ENCODE results near the gene NSUN3.

NSUN3 gene

DNA sequence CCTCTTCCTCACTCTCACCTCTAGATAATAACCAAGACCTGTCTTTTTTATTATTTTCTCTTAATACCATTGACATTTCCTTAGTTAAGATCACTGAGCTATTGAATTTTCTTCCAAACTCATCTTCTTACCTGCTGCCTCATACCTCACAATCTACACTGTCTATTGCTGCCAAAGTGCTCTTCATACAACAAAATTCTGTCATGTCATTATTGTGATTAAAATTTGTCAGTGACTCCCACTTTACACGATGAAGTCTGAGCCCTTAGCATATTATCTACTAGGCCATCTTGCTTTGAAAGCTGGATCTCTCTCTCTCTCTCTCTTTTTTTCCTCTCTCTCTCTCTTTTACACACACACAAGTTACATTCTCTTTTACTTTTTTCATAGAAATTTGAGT lies 73.3 kb downstream of the NSUN3 start:
- Mint-ChIP-seq H3K27ac (no peak overlapping the region), H3K4me1 (ENCODE audit: low read depth) (no peaks in the 10 kb centered on the region), H3K27me3 (peaks cover 1% of the 10 kb centered on the region), H3K36me3 (no peaks in the 10 kb centered on the region), H3K9me3 (ENCODE audit: low read depth) (peaks cover 4% of the 10 kb centered on the region), H3K4me3 (no peak overlapping the region)

DNA sequence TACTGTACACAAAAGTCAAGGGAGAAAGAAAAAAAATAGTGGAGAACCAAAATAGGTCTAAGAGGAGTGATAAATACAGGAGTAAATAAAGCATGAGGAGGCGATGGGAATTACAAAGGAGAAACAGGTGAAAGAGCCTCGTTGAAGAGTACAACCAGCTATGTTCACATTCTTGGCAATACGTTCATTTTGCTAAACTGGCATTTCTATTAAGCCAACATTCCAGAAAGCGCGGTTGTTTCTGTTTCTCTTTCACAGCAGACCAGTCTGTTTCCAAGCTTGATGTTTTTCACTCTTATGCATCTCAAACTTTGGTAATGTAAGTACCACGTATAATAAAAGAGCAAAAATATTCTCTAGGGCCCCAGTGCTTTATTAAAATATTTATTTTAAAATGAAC lies 74.5 kb downstream of the NSUN3 start:
- Mint-ChIP-seq H3K36me3 (no peaks in the 10 kb centered on the region), H3K27ac (no peak overlapping the region), H3K27me3 (peaks cover 1% of the 10 kb centered on the region), H3K4me3 (no peak overlapping the region), H3K9me3 (ENCODE audit: low read depth) (peaks cover 4% of the 10 kb centered on the region), H3K4me1 (ENCODE audit: low read depth) (no peaks in the 10 kb centered on the region)

DNA sequence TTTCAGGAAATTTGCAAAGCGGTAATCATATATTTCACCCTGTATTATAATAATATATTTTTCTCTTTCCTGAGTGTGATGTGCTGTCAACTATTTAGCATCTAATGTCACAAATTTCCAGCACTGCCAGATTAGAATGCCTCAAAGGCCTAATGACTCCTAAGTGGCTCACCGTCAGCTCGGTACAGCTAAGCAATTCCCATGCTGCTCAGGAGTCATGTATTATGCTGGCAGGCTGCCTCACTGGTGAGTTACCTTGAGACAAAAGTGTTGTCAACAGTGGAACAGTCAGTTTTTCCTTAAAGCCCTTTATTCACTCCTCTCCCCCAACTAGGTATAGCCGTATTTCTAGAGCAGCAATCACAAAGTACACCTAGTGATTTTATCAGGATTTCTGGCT lies 83.6 kb downstream of the NSUN3 start:
- peaks cover 7% of the 10 kb centered on the region for H3K27me3 Mint-ChIP-seq
- H3K27ac Mint-ChIP-seq: no peak overlapping the region
- H3K4me1 Mint-ChIP-seq (ENCODE audit: low read depth): no peaks in the 10 kb centered on the region
- no peaks in the 10 kb centered on the region for H3K36me3 Mint-ChIP-seq
- no peak overlapping the region for H3K4me3 Mint-ChIP-seq
- no peaks in the 10 kb centered on the region for H3K9me3 Mint-ChIP-seq (ENCODE audit: low read depth)

DNA sequence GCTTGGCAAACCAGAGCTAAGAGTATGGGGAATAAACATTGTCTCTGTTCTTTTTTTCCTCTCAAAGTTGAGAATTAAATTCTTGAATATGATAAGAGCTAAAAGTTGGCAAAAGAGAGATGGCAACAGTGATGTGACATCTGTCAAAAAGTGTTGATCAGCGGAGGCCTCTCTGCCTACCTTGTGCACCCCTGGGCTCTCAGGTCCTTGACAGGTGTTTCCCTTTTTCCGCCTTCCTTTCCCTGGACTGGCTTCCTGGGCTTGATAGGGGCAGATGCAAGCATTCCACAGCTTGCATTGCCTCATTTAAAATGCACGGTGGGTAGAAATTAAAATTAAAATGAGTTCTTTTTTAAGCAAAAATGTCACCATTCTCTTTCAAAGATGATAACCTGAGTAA lies 84.2 kb downstream of the NSUN3 start:
- Mint-ChIP-seq H3K4me3 (no peak overlapping the region), H3K27ac (no peak overlapping the region), H3K27me3 (peaks cover 9% of the 10 kb centered on the region), H3K36me3 (no peaks in the 10 kb centered on the region), H3K4me1 (ENCODE audit: low read depth) (no peaks in the 10 kb centered on the region), H3K9me3 (ENCODE audit: low read depth) (no peaks in the 10 kb centered on the region)

DNA sequence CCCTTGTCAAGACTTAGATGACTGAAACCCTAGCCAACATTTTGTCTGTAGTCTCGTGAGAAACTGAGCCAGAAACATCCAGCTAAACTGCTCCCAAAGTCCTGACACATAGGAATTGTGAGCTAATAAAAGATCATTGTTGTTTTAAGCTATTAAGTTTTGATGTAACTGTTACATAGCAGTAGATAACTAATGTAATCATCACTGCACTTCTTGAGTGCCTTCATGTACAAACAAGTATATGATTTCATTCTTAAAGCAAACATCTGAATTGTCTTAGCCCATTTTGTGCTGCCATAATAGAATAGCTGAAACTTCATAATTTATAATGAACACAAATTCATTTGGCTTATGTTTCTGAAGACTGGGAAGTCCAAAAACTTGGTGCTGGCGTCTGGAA lies 87.3 kb downstream of the NSUN3 start:
- Mint-ChIP-seq H3K27ac (no peak overlapping the region), H3K27me3 (peaks cover 10% of the 10 kb centered on the region), H3K9me3 (ENCODE audit: low read depth) (no peaks in the 10 kb centered on the region), H3K4me3 (no peak overlapping the region), H3K4me1 (ENCODE audit: low read depth) (no peaks in the 10 kb centered on the region), H3K36me3 (no peaks in the 10 kb centered on the region)

DNA sequence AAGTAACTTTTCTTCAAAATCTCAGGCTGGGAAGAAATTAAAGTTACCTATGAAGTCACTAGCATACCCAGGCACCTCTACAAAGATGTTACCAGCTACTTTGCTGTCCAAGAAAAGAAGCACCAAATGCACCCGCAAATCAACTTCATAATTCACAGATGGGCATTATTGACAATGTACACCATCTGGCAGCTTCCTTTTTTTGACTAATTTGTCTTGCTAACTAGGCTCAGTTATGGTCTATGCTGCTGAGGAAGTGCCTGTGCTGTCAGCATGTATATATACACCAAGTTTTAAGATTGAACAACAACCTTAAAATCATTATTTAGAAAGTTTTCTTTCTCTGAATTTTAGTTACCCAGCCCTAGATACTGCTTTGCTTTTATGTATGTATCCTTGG lies 93.8 kb downstream of the NSUN3 start:
- Mint-ChIP-seq H3K36me3 (no peaks in the 10 kb centered on the region), H3K9me3 (ENCODE audit: low read depth) (no peaks in the 10 kb centered on the region), H3K27me3 (peaks cover 5% of the 10 kb centered on the region), H3K4me3 (no peak overlapping the region), H3K4me1 (ENCODE audit: low read depth) (no peaks in the 10 kb centered on the region), H3K27ac (no peak overlapping the region)

DNA sequence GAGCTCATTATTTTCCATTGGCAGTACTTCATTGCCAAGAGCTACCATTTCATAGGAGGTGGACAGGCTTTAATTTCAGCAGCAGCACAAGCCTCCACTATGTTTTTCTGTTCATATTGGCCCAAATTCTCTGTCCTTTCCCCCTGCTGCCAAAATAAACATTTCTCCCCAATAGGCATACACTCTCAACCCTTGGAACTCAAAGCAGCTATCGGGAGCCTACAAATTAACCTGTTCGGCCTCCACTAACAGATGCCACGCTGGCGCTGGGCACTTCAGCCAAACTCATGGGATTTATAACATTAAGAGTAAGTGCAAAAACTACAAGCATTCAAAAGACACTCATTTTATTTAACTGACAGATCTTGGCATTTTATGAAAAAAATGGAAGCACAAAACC lies 95.7 kb downstream of the NSUN3 start:
- Mint-ChIP-seq H3K36me3 (no peaks in the 10 kb centered on the region), H3K27me3 (peaks cover 5% of the 10 kb centered on the region), H3K9me3 (ENCODE audit: low read depth) (no peaks in the 10 kb centered on the region), H3K27ac (no peak overlapping the region), H3K4me1 (ENCODE audit: low read depth) (no peaks in the 10 kb centered on the region), H3K4me3 (no peak overlapping the region)

DNA sequence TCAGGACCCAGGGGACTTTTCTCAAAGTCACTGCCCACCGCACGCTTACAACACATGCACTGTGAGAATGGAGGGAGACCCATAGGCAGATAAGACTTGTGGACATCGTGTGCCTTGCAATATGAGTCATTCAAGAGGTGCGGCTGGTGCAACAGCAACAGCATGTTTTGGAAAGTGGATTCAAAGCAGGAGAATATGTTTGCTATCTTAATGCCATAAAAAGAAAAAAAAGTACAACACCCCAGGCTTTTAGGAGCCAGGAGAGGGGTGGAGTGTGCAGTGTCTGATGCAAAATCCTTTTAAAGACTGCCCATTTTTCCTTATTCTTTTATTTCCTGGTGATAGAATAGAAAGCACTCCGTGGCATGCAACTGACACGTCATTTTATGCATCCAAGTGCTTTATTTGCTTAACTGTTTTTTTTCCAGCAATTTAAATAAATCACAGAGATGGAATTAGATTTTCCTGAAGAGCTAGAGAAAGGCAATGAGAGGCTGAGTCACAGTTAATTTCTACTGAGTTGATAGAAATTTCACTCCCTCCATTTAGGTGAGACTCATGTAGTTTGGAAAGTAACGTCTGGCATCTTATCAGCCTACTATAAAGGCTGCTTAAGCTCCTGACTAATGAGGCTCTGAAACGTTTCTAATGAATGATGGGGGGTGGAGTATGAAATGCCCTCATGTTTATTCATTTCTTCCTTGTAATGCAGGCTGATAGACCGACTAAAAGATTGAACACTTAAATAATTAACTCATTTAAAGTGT lies 96.4 kb downstream of the NSUN3 start:
- Mint-ChIP-seq H3K27ac (no peak overlapping the region), H3K36me3 (no peaks in the 10 kb centered on the region), H3K9me3 (ENCODE audit: low read depth) (no peaks in the 10 kb centered on the region), H3K27me3 (peaks cover 5% of the 10 kb centered on the region), H3K4me3 (no peak overlapping the region), H3K4me1 (ENCODE audit: low read depth) (no peaks in the 10 kb centered on the region)

DNA sequence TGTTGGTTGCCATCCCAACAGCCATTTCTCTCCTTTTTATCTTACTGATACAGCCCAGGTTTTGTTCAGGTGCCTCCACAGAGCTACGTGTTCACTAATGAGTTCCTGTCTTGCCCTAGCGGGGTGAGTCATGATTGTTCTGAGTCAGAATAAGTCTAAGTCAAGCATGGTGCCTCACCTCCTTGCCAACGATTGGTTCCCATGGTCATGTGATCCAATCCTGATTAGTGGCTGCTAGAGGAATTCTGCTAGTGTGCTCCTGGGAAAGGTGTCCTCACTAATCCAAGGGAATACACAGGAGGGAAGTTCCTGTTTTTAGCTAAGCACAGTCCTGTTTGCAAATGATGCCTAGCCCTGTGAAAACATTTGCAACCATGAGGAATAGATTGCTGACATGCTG lies 99.8 kb downstream of the NSUN3 start:
- no peak overlapping the region for H3K27ac Mint-ChIP-seq
- no peak overlapping the region for H3K4me3 Mint-ChIP-seq
- H3K27me3 Mint-ChIP-seq: peaks cover 5% of the 10 kb centered on the region
- H3K9me3 Mint-ChIP-seq (ENCODE audit: low read depth): no peaks in the 10 kb centered on the region
- H3K36me3 Mint-ChIP-seq: no peaks in the 10 kb centered on the region
- H3K4me1 Mint-ChIP-seq (ENCODE audit: low read depth): no peaks in the 10 kb centered on the region

DNA sequence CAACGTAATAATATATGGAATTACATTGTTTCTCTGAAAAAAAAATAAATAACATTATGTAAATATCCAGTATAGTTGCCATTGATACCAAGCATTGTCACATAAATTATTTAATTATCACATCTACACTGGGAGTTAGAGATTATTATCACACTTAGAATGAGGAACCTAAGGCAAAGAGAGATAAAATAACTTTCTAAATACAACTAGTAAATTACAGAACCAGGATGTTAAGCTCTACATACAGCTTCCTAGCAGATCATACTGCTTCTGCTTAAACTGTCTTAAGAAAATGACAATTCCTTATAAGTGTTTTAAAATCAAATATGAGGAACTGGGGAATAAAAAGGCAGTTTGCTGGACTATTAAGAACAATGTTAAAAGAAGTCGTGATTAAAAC lies 104.5 kb downstream of the NSUN3 start:
- no peak overlapping the region for H3K27ac Mint-ChIP-seq
- H3K27me3 Mint-ChIP-seq: no peaks in the 10 kb centered on the region
- H3K4me1 Mint-ChIP-seq (ENCODE audit: low read depth): no peaks in the 10 kb centered on the region
- no peaks in the 10 kb centered on the region for H3K36me3 Mint-ChIP-seq
- H3K9me3 Mint-ChIP-seq (ENCODE audit: low read depth): no peaks in the 10 kb centered on the region
- no peak overlapping the region for H3K4me3 Mint-ChIP-seq

DNA sequence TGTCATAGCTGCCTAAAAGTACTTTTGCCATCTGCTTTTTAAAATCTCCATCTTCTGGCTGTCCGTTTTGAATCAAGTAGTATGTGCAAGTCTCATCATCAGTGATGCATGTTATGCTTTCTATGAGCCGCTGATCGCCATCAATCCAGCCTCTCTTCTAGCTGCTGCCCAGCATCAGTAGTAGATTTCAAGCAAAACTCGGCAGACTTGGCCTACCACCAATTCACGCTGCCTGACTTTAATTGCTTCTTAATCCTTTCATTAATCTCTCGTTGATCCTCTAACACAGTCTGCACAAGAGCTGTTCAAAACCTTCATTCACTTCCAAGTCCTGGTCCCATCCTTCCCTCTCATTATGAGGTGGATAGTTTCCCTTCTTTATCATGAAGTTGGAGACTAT lies 104.9 kb downstream of the NSUN3 start:
- Mint-ChIP-seq H3K36me3 (no peaks in the 10 kb centered on the region), H3K4me1 (ENCODE audit: low read depth) (no peaks in the 10 kb centered on the region), H3K27ac (no peak overlapping the region), H3K4me3 (no peak overlapping the region), H3K27me3 (no peaks in the 10 kb centered on the region), H3K9me3 (ENCODE audit: low read depth) (no peaks in the 10 kb centered on the region)

DNA sequence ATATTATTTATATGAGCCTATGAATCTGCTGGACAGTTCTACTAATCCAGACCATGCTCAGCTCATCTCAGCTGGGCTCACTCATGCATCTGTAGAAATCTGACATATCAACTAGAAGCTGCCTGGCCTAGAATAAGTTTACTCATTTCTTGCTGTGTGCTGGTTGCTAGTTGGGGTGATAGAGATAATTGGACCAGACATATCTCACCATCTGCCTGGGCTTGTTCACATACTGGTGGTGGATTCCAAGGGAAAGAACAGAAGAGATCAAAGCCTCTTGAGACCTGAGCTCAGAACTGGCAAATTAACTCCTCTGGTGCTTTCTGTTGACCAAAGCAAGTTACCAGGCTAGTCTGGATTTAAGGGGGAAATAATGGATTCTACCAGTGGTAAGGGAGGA lies 109.1 kb downstream of the NSUN3 start:
- peaks cover 1% of the 10 kb centered on the region for H3K27me3 Mint-ChIP-seq
- no peak overlapping the region for H3K4me3 Mint-ChIP-seq
- no peaks in the 10 kb centered on the region for H3K4me1 Mint-ChIP-seq (ENCODE audit: low read depth)
- H3K9me3 Mint-ChIP-seq (ENCODE audit: low read depth): no peaks in the 10 kb centered on the region
- H3K27ac Mint-ChIP-seq: no peak overlapping the region
- H3K36me3 Mint-ChIP-seq: no peaks in the 10 kb centered on the region

DNA sequence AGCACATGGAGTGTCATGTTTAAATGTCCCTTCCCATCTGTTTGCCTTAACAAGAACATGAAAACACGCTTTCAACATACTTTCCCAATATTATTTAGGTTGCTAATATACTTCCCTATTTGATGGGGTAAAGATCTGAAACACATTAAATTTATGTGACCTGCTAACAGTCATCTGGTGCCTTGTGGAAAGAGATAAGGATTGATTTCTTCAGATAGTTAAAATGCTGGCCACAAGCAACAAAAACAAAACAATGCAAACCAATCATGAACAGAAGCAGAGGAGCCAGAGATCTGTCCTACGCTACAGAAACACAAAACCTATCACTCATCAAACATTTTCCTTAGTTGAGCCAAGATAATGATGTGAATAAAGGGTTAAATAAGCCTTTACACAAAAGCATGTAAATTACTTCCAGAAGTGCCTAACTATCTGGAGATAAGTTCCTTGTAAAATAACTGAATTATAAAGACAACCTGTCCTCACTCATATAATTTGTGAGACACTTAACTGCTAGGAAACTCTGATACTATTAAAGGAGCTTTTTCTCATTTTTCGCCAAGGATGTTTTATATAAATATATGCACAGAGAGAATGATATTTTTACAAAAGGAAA lies 109.9 kb downstream of the NSUN3 start:
- Mint-ChIP-seq H3K36me3 (no peaks in the 10 kb centered on the region), H3K27ac (no peak overlapping the region), H3K27me3 (peaks cover 1% of the 10 kb centered on the region), H3K4me3 (no peak overlapping the region), H3K9me3 (ENCODE audit: low read depth) (no peaks in the 10 kb centered on the region), H3K4me1 (ENCODE audit: low read depth) (no peaks in the 10 kb centered on the region)

DNA sequence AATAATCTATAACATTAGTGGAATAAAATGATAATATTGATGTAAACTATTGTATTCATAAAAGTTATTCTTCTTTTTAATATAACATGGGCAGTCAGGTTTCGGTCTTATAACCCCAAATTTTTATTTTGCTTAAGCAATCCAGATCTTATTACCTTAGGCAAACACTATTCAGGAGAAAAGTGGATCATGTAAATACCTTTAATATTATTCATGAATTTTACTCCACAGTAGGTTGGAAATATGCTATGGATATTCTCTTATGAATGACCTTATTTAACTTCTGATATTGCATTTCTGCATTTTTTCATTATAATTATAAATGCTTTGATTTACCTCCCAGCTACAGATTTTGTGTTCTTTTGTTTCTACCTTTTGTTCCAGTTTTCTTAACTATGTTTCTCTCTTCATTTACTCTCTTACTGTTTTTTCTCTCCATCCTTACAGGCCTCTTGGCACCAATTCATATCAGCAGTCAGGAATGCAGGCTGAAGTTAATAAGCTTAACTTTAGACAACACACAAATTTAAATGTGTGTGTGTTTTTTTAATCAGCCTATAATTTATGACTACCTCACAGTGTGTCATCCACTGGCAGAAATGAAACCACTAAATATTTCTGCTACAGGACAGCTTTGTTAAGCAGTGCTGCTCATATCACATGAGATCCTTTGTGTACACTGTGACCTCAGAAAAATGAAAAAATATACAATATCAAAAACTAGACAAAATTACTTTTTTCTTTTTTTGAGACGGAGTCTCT lies 111.0 kb downstream of the NSUN3 start:
- H3K9me3 Mint-ChIP-seq (ENCODE audit: low read depth): no peaks in the 10 kb centered on the region
- no peaks in the 10 kb centered on the region for H3K36me3 Mint-ChIP-seq
- H3K4me1 Mint-ChIP-seq (ENCODE audit: low read depth): no peaks in the 10 kb centered on the region
- H3K27ac Mint-ChIP-seq: no peak overlapping the region
- H3K4me3 Mint-ChIP-seq: no peak overlapping the region
- H3K27me3 Mint-ChIP-seq: peaks cover 1% of the 10 kb centered on the region

DNA sequence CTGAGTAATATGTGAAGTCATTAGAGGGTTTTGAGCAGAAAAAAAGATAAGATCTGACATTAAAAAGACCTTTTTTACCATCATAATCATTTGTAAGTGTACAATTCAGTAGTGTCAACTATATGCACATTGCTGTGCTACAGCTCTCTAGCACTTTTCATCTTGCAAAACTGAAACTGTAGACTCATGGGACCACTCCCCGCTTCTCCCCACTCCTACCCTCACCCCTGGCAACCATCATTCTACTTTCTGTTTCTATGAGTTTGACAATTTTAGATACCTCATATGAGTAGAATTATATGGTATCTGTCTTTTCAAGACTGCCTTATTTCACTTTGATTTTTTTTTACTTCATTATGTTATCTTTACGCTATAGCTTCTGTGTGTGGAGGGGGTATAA lies 112.8 kb downstream of the NSUN3 start:
- Mint-ChIP-seq H3K27me3 (peaks cover 1% of the 10 kb centered on the region), H3K36me3 (no peaks in the 10 kb centered on the region), H3K4me1 (ENCODE audit: low read depth) (no peaks in the 10 kb centered on the region), H3K9me3 (ENCODE audit: low read depth) (no peaks in the 10 kb centered on the region), H3K27ac (no peak overlapping the region), H3K4me3 (no peak overlapping the region)
